ENCODE results near the gene COX17.
"Not testable (repeated sequence)": the region's sequence is repeated elsewhere in the genome, so short reads cannot be mapped to it uniquely, and the experiment has no call there.

COX17 gene

GRCh38 chr3:119676771-119677640, at the start of gene COX17:
Gene COX17, minus strand, starts transcription at chr3:119677406. Its CDS starts 96 bp downstream, at chr3:119677310.
- peak; percentile 93 for DNase-seq

- no peak for DNase-seq
These were observed 49.7 kb upstream of the COX17 start for GRCh38 chr3:119726909-119727308.

GRCh38 chr3:119723022-119723421, 45.8 kb upstream of the COX17 start:
- DNase-seq = no peak

GRCh38 chr3:119717520-119717919, 40.3 kb upstream of the COX17 start:
- no peak for DNase-seq

GRCh38 chr3:119716998-119717397, 39.8 kb upstream of the COX17 start:
- DNase-seq = no peak

GRCh38 chr3:119715105-119715504, 37.9 kb upstream of the COX17 start:
- no peak for DNase-seq

- no peak for DNase-seq
These were observed 26.8 kb upstream of the COX17 start for GRCh38 chr3:119703820-119704531.

- peak; percentile 86 for DNase-seq
These were observed 25.6 kb upstream of the COX17 start, which contains the start of gene CFAP91 for GRCh38 chr3:119702530-119703527. Gene CFAP91, plus strand, starts transcription at chr3:119703022. Its CDS starts 77 bp downstream, at chr3:119703099.

- DNase-seq = no peak
These were observed 23.9 kb upstream of the COX17 start for GRCh38 chr3:119700920-119701734.

- no peak for DNase-seq
These were observed 23.2 kb upstream of the COX17 start for GRCh38 chr3:119700269-119700919.

- no peak for DNase-seq
These were observed 20.2 kb upstream of the COX17 start for GRCh38 chr3:119697394-119697793.

- DNase-seq = no peak
These were observed 18.3 kb upstream of the COX17 start for GRCh38 chr3:119695480-119695879.

- DNase-seq = no peak
These were observed 12.9 kb upstream of the COX17 start for GRCh38 chr3:119690043-119690656.

- no peak for DNase-seq
These were observed 6.2 kb upstream of the COX17 start for GRCh38 chr3:119683421-119683820.

GRCh38 chr3:119681279-119681678, 4.1 kb upstream of the COX17 start:
- no peak for DNase-seq

- no peak for DNase-seq
These were observed 2.7 kb upstream of the COX17 start for GRCh38 chr3:119679874-119680273.

GRCh38 chr3:119678209-119678608, 1.0 kb upstream of the COX17 start:
- not testable (repeated sequence) for DNase-seq

- DNase-seq = no peak
These were observed 382 bp upstream of the COX17 start for GRCh38 chr3:119677641-119677934.

- DNase-seq = no peak
These were observed 1.2 kb downstream of the COX17 start for GRCh38 chr3:119676020-119676419.

GRCh38 chr3:119675188-119675874, 1.9 kb downstream of the COX17 start:
- no peak for DNase-seq
